Endometrial microvascular endothelial cells (primary cell): ENCODE measurements around the gene HDAC8. TPM values are rescaled to one million over a fixed set of nuclear protein-coding genes. Genes with fewer than 3 reads are reported as not detected.
"Not testable (repeated sequence)": the region's sequence is repeated elsewhere in the genome, so short reads cannot be mapped to it uniquely, and the experiment has no call there.

ENCODE experiments used
- in situ Hi-C: cut with HindIII; loops from 2 replicates; pipeline ENCODE4 v1.10.0; 2017; ENCODE audit warnings: low sequenced_read_pairs, low pct_unique_long_range_greater_than_20kb; ENCODE audit errors: inconsistent ontology term
- total RNA-seq: library from RNA; depleted of rRNA; stranded (reverse); fragments of >200 nt; gene quantifications from one replicate; pipeline ENCODE4 v1.2.3, GENCODE V29; 2015; ENCODE audit errors: inconsistent ontology term

Gene HDAC8
- total RNA-seq, 1 donor from 2014 or later = 36.2 TPM

- in situ Hi-C loops = no loop called here
Measured at GRCh38 chrX:72470117-72470516, 102.5 kb downstream of the HDAC8 start.

DNA sequence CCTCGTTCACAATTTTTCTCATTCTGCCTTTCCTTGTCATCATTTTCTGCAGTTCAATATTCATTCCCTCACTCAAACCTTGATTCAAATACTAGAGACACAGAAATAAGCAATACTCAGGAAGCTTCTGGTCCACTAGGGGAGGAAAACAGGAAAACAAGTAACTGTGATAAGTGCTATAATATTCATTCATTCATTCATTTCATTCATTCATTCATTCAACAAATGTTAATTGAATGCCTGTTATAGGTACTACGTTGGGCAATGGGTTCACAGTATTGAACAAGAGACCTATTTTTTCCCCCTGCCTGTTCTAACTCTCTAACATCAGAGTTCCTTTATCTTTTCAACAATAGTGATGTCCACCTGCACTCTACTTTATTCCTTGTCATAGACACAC, 104.0 kb downstream of the HDAC8 start:
- in situ Hi-C loops = no loop called here

DNA sequence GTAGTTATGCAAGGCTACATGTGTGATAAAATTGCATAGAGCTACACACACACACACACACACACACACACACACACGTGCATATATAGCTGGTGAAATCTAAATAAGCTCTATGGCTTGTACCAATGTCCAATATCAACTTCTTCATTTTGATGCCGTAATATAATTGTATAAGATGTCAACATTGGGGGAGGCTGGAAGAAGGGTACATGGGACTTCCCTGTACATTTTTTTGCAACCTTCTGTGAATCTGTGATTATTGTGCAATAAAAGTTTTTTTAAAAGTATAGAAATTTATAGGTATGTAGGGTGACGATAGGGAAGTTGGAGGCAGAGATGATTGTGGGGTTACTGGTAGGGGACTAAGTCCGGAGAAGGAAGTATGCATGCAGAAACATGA, 105.5 kb downstream of the HDAC8 start:
- in situ Hi-C loops = no loop called here

DNA sequence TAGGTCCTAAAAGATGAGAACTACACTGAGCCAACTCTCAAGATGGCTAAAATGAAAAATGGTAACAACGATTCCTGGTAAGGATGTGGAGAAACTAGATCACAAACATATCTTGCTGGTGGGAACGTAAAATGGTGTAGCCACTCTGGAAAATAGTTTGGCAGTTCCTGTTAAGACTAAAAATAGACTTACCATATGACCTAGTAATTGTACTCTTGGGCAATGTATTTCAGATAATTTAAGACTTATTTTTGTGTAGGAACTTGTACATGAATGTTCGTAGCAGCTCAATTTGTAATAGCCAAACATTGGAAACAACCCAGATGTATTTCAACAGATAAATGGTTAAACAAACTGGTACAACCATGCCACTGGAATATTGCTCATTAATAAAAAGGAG, 106.2 kb downstream of the HDAC8 start:
- in situ Hi-C loops = no loop called here

DNA sequence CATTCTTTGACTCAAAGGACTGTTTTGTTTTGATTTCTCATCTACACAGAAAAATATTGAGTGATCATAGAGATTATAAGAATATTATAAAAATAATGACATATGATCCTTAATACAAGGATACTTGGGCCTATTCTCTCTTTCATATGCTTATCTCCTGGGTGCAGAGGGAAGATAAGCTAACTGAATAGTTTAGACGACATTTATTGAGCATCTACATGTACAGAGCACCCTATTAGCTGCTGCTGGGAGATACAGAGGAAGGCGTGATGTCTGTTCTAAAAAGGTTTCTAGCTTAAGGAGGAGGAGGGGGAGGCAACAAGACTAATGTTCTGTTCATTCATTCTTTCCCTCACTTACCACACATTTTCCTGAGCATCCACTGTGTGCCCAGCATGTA, 106.8 kb downstream of the HDAC8 start:
- in situ Hi-C loops = no loop called here

- in situ Hi-C loops = no loop called here
Measured at GRCh38 chrX:72461766-72462165, 110.9 kb downstream of the HDAC8 start.

GRCh38 chrX:72461288-72461687, 111.4 kb downstream of the HDAC8 start:
- in situ Hi-C loops = no loop called here

DNA sequence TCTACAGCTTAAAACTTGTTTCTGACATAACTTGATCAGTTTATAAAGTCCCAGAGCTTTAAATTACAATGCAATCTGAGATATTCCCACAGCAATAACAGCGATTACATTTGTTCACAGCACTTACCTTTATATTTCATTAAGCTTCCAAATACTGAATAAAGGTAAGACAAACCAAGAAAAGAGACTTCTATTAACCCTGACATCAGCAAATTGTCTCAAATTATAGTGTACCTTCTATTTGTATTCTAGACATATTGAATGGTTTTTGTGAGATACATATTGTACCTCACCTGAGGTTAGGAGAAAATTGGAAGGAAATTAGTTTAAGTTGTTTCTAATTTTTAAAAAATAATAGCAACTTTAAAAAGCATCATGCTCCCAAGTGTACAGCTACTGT, 111.9 kb downstream of the HDAC8 start:
- in situ Hi-C loops = no loop called here

- in situ Hi-C loops = not testable (repeated sequence)
Measured at GRCh38 chrX:72449034-72449433, 123.6 kb downstream of the HDAC8 start.

DNA sequence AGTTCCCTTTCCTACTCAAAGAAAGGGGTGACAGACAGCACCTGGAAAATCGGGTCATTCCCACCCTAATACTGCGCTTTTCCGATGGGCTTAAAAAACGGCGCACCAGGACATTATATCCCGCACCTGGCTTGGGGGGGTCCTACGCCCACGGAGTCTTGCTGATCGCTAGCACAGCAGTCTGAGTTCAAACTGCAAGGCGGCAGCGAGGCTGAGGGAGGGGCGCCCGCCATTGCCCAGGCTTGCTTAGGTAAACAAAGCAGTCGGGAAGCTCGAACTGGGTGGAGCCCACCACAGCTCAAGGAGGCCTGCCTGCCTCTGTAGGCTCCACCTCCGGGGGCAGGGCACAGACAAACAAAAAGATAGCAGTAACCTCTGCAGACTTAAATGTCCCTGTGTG, 131.9 kb downstream of the HDAC8 start:
- in situ Hi-C loops = not testable (repeated sequence)

DNA sequence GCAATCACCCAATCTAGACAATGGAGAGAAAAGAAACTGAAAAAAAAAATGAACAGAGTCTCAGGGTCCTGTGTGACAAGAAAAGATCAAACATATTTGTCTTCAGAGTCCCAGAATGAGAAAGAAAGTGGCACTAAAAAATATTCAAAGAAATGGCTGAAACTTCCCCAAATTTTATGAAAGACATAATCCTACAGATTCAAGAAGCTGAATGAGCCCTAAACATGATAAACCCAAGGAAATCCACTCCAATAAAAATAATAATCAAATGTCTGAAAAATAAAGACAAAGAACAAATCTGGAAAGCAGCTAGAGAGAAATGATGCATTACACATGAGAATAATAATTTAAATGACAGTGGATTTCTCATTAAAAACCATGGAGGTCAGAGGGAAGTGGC, 136.6 kb downstream of the HDAC8 start:
- in situ Hi-C loops = no loop called here

DNA sequence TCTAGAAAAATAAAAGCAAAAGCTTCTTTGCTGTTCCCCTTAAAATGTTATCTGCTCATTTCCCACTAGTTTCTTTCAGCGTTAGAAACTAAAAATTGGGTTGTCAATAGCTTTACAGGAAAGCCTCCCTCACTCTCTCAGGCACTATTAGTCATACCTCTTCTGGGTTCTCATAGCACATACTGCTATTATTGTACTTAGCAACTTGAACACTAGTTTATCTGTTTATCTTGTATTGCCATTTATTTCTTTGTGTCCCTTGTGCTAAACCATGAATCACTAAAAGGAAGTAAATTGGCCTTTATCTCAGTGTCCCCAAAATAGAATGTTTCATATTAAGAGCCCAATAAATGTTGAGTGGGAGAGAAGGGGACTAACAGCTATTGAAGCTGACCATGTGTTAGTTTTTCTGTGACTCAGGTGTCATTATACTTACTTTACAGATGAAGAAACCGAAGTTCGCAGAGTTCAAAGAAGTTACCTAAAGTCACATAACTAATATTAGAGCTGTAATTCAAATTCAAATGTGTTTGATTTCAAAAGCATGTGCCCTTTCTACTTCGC, 142.2 kb downstream of the HDAC8 start:
- in situ Hi-C loops = no loop called here

- in situ Hi-C loops = no loop called here
Measured at GRCh38 chrX:72421797-72422196, 150.8 kb downstream of the HDAC8 start.

GRCh38 chrX:72409993-72410392, 162.7 kb downstream of the HDAC8 start:
- in situ Hi-C loops = no loop called here

DNA sequence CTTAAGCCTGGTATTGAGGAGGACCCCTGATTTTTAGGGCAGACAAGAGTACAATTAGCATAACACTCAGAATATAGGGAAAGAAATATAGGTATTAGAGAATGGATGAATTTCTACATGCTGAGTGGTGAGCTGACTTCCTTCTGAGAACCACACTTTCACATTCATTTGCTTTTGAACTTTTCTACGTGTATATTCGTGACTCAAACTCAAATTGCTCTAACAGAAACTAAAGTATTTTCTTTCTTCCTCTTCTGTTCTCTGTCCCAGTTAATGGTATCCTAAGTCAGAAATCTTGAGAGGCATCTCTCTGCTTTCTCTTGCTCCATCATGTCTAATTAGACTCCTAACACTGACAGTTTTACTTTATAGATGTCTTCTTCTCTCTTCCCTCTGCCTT, 163.8 kb downstream of the HDAC8 start:
- in situ Hi-C loops = no loop called here

DNA sequence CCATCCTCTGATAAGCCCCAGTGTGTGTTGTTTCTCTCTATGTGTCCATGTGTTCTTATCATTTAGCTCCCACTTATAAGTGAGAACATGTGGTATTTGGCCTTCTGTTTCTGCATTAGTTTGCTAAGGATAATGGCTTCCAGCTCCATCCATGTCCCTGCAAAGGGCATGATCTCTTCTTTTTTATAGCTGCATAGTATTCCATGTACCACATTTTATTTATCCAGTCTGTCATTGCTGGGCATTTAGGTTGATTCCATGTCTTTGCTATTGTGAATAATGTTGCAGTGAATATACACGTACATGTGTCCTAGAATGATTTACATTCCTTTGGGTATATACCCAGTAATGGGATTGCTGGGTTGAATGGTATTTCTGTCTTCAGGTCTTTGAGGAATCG, 167.5 kb downstream of the HDAC8 start:
- in situ Hi-C loops = not testable (repeated sequence)

DNA sequence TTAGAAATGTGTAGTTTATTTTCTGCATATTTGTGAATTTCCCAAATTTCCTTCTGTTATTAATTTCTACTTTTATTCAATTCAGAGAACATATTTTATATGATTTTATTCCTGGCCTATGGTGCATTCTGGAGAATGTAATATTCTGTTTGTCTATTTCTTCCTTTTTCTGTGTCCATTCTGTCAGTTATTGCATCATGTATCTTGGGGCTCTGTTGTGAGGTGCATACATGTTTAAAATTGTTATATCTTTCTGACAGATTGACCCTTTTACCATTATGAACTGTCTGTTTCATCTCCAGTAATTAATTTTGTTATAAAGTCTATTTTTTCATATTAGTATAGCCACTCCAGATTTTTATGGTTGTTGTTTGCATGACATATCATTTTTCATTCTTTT, 170.0 kb downstream of the HDAC8 start:
- in situ Hi-C loops = no loop called here

DNA sequence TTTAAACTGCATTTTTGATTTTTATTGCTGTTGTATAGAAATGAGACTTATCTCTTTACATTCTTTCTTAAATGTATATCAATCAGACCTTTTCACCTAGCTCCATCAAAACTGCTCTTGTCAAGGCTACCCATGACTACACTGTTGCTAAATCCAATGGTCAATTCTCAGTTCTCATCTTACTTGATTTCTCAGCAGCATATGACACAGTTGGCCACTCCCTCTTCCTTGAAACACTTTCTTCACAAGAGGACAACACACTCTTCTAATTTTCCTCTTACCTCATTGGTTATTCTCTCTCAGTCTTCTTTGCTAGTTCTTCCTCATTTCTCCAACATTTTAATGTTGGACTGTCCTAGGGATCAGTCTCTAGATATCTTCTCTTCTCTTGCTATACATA, 172.8 kb downstream of the HDAC8 start:
- in situ Hi-C loops = no loop called here

- in situ Hi-C loops = no loop called here
Measured at GRCh38 chrX:72396117-72396516, 176.5 kb downstream of the HDAC8 start.

DNA sequence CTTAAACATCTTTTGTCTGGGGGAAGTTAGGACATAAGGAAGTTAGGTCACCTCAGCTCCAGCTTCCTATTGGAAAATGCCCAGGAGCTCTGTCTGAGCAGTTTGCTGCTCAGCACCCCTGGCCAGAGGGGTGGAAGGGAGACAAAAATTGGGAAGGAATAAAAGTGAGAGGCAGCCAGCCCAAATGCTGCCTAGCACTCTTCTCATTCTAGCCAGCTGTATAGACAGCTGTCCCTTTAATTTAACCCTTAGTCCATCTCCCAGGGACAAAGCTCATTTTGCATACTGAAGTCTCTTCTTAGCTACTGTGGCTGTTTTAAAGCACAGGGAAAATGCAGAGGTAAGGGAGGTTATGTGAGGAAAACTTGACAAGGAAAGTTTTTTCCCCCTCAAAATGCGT, 177.4 kb downstream of the HDAC8 start:
- in situ Hi-C loops = no loop called here

DNA sequence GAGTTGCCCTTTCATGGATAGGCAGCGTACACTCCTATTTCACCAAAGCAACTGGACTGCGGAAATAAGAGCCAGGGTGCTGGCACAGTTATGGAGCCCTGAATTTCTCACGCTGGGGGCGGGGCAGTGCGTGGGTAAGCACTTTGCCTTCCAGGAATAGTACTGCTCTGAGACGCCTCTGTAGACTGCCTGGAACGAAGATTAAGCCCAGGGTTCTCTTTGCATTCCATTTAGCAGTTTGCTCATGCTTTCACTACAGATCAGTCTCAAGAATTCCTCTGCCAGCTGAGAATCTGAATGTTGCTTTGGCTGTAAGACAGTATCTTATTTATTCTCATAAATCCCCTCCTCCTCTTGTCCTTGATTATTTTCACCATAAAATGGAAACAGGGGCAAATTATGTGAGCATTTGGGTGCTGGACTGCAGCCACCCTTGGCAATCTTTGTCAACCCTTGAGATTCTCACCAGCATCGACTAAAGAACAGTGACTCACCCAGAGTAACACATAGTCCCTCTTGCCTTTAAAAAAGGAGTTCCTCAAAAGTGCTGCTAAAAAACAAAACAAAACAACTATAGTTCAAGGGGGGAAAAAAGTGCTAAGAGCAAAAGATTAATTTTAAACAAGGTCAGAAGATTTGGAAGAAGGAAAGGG, 178.0 kb downstream of the HDAC8 start:
- in situ Hi-C loops = no loop called here
